NCI-H2081 treated with DMSO at 0.1 percent for 48 hours (cell line): ENCODE results near the gene SLC7A7.
"Not testable (repeated sequence)": the region's sequence is repeated elsewhere in the genome, so short reads cannot be mapped to it uniquely, and the experiment has no call there.

Source experiments
- DNase-seq: peaks from one replicate; lab custom pipeline; 2025; lab: John Stamatoyannopoulos, UW

SLC7A7 gene

DNA sequence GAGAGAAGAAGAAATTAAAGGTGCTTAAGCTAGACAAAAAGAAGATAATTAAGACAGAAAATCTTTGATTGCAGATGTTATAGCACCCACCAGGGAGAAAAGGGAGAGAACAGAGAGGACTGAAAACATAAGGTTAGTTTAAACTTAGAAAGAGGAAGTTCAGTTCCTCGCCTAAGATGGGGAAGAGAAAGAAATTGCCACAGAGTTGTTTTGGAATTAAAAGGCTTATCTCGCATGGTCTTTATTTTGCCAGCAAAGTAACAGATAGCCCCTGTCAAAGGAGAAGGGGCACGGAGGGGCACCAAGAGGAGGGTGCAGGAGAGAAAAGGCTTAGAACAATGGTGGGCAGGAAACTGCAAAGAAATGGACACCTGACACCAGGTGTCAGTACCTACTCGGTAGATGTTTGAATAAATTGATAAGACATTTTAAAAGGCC, 66.6 kb downstream of the SLC7A7 start:
- no peak for DNase-seq

DNA sequence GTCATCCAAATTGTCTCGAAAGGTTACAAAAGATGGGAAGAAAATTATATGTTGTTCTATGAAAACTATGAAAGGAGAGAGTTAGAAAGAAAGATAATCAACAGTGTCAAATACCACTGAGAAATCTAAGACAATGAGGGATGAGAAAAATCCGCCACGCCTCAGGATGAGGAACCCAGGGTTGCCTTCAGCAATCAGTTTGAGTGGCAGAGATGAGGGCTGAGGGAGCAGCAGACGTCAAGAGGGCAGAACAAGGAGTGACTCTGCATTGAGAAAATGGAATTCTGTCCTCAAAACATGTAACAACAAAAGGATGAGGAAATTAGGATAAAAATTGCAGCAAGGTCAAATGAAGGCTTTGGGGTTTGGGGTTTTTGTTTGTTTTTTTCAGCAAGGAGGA, 67.0 kb downstream of the SLC7A7 start:
- no peak for DNase-seq

DNA sequence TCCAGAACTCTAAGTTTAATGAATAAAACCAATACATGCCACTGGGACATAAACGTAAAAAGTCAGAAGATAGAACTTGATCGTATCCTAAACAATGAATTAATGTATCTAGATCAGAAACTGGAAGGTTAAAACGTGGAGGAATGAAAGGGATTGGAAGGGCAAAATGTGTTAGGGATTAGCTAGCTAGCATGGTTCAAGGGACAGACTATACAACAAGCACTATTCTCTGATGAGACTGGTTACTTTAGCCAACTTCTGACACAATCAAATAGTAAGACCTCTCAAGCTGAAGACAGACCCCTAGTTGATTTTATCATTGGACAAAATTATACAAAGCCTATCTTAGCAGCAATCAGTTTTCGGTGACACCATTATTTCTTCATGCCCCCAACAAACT, 67.5 kb downstream of the SLC7A7 start:
- DNase-seq, result no peak

DNA sequence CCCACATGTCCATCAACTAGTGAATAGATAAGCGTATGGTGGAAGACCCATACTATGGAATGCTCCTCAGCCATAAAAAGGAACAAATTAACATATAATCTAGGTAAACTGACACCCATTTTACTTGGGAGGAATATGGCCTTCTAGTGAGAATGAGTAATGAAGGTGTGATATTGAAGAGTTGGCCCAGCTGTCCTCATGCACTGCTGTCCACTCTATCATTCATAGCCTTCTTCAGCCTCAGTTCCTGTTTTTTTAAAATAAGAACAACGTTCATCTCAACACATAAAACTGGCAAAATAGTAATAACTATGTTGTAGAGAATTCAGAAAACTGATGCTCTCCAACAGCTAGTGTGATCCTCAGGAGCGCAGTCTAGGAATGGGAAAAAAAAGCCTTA, 75.2 kb downstream of the SLC7A7 start:
- no peak for DNase-seq

DNA sequence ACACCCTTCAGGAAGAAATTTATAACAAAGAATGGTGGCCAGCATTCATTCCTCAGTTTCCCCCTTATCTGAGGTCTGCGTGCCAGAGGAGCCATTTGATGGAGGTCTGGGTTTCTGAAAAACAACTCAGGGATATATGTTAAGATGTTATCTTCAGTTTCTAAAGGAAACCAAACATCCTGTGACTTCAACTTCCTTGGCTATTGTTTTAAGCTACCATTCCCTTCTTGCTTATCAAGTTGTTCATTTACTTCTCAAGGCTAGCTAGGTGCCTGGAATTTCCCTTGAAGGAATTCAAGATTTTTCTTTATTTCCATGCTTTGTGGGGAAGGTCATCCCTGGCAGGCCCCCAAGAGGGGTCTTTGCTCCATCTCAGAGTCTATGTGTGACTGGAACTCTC, 75.8 kb downstream of the SLC7A7 start:
- no peak for DNase-seq

DNA sequence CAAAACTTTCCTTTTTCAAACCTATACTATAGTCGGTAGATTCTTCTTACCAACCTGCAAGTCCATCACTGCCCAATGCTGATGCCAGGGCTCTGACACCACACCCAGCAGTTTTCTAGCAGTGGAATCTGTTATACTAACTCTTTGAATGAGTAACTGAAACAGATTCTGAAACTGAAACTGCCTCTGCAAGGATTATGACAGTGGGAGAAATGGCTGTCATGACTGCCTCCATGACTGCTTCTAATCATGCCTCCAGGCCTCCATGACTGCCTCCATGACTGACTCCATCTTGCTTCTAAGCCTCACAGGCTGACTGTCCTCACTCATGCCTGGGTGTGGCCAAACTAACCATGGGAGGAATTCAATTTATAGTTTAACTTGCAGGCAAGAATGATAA, 78.2 kb downstream of the SLC7A7 start:
- no peak for DNase-seq

DNA sequence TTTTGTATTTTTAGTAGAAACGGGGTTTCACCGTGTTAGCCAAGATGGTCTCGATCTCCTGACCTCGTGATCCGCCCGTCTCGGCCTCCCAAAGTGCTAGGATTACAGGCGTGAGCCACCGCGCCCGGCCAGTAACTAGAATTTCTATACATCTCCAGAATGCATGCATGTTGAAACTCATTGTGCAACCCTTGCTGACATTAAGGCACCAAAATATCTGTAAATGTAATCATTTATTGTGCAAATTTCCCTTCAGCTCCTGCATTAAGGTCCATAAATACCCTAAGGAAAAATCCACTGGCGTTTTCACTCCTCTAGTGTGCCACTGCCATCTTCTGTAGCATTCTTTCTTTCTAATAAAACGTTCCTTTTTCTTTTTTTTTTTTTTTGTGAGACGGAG, 78.9 kb downstream of the SLC7A7 start:
- not testable (repeated sequence) for DNase-seq

DNA sequence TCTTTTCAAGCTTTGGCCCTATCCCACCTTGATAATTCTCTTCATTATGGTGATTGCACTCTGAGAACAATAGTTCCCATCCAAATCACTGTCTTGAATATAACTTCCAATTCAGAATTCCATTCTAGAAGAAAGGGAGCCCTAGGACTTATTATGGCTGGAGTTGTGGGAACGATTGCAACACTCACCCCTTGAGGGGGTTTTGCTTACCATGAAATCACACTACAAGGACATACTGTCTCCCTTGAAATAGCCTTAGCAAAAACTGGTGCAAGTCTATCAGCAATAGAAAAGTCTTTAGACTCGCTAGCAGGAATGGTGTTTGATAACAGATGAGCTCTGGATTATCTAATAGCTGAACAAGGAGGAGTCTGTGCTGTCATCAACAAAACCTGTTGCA, 80.1 kb downstream of the SLC7A7 start:
- no peak for DNase-seq

DNA sequence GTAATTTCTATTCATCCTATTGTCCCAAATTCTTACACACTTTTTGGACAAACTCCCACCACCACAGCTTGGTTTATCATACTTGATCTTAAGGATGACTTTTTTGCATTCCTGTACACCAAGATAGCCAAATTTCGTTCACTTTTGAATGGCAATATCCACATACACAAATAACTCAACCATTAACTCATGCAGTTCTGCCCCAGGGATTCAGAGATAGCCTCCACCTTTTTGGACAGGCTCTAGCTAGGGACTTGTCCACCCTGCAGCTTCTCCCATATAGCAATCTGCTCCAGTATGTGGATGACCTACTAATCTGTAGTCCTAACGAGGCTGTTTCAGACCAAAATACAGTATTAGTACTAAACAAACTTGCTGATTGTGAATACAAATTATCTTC, 81.4 kb downstream of the SLC7A7 start:
- DNase-seq, result no peak

DNA sequence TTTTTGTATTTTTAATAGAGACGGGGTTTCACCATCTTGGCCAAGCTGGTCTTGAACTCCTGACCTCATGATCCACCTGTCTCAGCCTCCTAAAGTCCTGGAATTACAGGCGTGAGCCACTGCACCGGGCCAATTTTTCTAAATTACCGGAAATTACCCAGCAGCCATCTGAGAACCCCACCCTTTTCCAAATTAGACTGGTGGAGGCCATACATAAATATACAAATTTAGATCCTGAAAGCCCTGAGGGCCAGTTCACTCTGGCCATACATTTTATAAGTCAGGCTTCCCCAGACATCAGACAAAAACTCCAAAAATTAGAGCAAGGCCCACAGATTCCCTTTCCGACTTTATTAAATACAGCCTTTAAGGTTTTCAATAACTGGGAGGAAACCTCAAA, 83.2 kb downstream of the SLC7A7 start:
- DNase-seq, result not testable (repeated sequence)

DNA sequence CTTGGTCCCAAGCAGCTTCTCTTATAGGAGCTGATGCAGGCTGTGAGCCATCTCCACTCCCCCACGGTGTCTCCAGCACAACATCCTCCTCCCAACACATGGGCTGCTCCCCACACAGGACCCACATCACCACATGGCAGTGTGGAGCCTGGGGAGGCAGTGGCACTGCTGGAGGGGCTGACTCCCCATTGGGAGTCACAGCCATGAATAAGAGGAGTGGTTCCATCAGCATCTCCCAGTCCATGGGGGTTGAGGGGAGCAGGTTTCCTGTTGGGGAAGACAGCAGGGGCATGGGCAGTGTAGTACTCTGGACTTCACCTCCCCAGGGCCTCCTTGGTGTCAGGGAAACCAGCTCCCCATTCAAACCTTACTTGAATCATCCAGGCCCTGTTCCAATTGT, 89.2 kb downstream of the SLC7A7 start:
- DNase-seq, result no peak

DNA sequence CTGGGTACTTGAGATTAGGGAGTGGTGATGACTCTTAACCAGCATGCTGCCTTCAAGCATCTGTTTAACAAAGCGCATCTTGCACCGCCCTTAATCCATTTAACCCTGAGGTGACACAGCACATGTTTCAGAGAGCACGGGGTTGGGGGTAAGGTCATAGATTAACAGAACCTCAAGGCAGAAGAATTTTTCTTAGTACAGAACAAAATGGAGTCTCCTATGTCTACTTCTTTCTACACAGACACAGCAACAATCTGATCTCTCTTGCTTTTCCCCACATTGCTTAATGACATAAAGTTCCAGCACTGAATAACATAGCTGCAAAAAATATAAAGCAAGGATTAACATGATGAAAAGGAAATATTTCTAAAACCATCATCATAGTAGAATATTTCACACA, 89.9 kb downstream of the SLC7A7 start:
- DNase-seq, result not testable (repeated sequence)

DNA sequence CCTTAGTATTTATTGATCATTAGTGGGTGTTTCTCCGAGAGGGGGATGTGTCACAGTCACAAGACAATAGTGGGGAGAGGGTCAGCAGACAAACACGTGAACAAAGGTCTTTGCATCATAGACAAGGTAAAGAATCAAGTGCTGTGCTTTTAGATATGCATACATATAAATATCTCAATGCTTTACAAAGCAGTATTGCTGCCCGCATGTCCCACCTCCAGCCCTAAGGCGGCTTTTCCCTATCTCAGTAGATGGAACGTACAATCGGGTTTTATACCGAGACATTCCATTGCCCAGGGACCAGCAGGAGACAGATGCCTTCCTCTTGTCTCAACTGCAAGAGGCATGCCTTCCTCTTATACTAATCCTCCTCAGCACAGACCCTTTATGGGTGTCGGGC, 90.4 kb downstream of the SLC7A7 start:
- DNase-seq, result not testable (repeated sequence)

DNA sequence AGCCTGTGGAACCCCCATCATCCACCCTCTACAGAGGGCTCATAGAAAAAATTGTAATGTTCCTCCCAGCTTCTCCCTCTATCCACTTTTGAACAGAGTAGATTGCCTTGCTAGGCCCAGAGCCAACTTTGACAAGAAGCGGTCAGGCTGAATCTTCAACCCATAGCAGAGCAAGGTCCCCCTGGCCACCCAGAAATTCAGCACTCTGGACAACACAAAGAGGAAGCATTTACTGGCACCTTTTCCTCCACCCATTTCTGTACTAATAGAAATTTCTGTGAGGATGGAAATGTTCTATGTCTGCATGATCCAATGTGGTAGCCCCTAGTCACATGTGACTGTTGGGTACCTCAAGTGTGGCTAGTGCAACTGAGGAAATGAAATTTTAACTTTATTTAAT, 91.4 kb downstream of the SLC7A7 start:
- DNase-seq, result no peak
